ENCODE results near the gene B4GAT1. TPM values are rescaled to one million over a fixed set of nuclear protein-coding genes. Genes with fewer than 3 reads are reported as not detected.

B4GAT1 gene
- total and polyA plus RNA-seq, 10 of the 15 experiments (the other 5 are each of a cell fraction or from before 2014, with no cell fraction given): 0.55 to 11.1 (median 4.3) TPM

- 0 out of 3 replicates have a peak, but pooled peaks of 1 of the 2 experiments have one; percentile 42 for TF ChIP-seq EGR1 (IDR thresholded peaks at IDR 0.05; ENCODE audit: borderline replicate concordance in 1 of 2, low read depth in 2 of 2, low read length in 2 of 2)
- no peak for TF ChIP-seq MYB (IDR thresholded peaks at IDR 0.05; ENCODE audit: borderline replicate concordance, low read depth, low read length)
- no peak for TF ChIP-seq ZZZ3 (IDR thresholded peaks at IDR 0.05; ENCODE audit: control insufficient read depth, insufficient read length, low read depth)
- peak; percentile 8 for TF ChIP-seq SP1 (IDR thresholded peaks at IDR 0.05; ENCODE audit: low read depth, low read length)
- no peak; the same call in 1 of the 2 replicates for TF ChIP-seq IRF3 (IDR thresholded peaks at IDR 0.05)
- TF ChIP-seq KLF5 (IDR thresholded peaks at IDR 0.05; ENCODE audit: partially characterized antibody): peak; percentile 56
- TF ChIP-seq MAX (IDR thresholded peaks at IDR 0.05; ENCODE audit: low read depth, low read length): peak; percentile 17; the same call in 1 of the 2 replicates
- TF ChIP-seq HSF1 (IDR thresholded peaks at IDR 0.05; ENCODE audit: low read depth, low read length): 0 out of 2 replicates have a peak, but pooled peaks have one; percentile 19
- no peak for TF ChIP-seq CBX3 (IDR thresholded peaks at IDR 0.05; ENCODE audit: borderline replicate concordance, low read depth)
- TF ChIP-seq TAF1 (IDR thresholded peaks at IDR 0.05; ENCODE audit: borderline replicate concordance, low read depth, low read length): no peak
- peak; percentile 75; the same call in 1 of the 2 replicates for TF ChIP-seq CREM (IDR thresholded peaks at IDR 0.05; ENCODE audit: low read depth)
- 0 out of 2 replicates have a peak, but pooled peaks have one; percentile 16 for TF ChIP-seq MLLT1 (IDR thresholded peaks at IDR 0.05)
- peak; percentile 56; the same call in 1 of the 2 replicates for TF ChIP-seq MXI1 (IDR thresholded peaks at IDR 0.05; ENCODE audit: low read depth, low read length)
- TF ChIP-seq SKIL (IDR thresholded peaks at IDR 0.05; ENCODE audit: low read depth, poor library complexity, severe bottlenecking): peak; percentile 78
- peak; percentile 26; the same call in 1 of the 3 replicates for TF ChIP-seq POU2F2 (IDR thresholded peaks at IDR 0.05; ENCODE audit: borderline replicate concordance, low read depth, low read length)
- peak; percentile 43; the same call in 1 of the 2 replicates for TF ChIP-seq GABPA (IDR thresholded peaks at IDR 0.05; ENCODE audit: low read depth)
- TF ChIP-seq SUPT20H (IDR thresholded peaks at IDR 0.05; ENCODE audit: borderline replicate concordance, control insufficient read depth, low read depth, low read length): no peak
- TF ChIP-seq ETV6 (conservative IDR thresholded peaks at IDR 0.05 in 1 of 2, IDR thresholded peaks at IDR 0.05 in 1 of 2; ENCODE audit: borderline replicate concordance in 1 of 2, low read depth in 1 of 2): no peak
Measured at GRCh38 chr11:66347425-66348276, at the start of gene B4GAT1 (continued).
